ENCODE measurements around the gene C16orf96. TPM values are rescaled to one million over a fixed set of nuclear protein-coding genes. Genes with fewer than 3 reads are reported as not detected.

C16orf96 gene
- total RNA-seq, 4 donors from 2014 or later = 0.40 TPM; not detected in 3

DNA sequence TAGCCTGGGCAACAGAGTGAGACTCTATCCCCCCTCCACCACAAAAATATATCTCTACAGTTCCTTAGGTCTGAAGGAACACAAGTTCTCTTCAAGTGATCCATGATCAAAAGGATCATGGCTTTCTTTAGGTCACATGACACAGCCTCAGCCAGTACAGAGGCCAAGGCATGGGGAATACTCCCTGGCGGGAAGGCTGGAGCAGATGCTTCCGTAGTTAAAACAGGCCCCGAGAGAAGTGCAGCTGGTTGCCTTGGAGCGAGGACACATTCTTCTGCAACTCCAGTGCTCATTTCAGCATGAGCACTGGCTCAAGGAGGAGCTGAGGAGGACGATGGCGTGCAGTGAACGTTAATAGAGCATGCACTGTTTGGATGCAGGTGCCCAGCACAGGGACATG lies 31.1 kb upstream of the C16orf96 start:
- WGBS, 2 donors (ENCODE audit: low coverage in 1 of 2) = 51% methylated on average over 6 of the region's 7 CpGs; no CpG with 5 or more reads in 1 of the 2 donors
- Histone ChIP-seq H3K4me1 (peaks cover 0 to 58% (median 7%) of the 10 kb centered on the region in 3 donors), H3K36me3 (peaks cover 0 to 20% of the 10 kb centered on the region in 2 donors), H3K4me3 (no peak overlapping the region), H3K9me3 (no peaks in the 10 kb centered on the region), H3K27me3 (no peaks in the 10 kb centered on the region), H3K27ac (no peak overlapping the region)
- no peak for ATAC-seq
- TF ChIP-seq, protein P1, sequence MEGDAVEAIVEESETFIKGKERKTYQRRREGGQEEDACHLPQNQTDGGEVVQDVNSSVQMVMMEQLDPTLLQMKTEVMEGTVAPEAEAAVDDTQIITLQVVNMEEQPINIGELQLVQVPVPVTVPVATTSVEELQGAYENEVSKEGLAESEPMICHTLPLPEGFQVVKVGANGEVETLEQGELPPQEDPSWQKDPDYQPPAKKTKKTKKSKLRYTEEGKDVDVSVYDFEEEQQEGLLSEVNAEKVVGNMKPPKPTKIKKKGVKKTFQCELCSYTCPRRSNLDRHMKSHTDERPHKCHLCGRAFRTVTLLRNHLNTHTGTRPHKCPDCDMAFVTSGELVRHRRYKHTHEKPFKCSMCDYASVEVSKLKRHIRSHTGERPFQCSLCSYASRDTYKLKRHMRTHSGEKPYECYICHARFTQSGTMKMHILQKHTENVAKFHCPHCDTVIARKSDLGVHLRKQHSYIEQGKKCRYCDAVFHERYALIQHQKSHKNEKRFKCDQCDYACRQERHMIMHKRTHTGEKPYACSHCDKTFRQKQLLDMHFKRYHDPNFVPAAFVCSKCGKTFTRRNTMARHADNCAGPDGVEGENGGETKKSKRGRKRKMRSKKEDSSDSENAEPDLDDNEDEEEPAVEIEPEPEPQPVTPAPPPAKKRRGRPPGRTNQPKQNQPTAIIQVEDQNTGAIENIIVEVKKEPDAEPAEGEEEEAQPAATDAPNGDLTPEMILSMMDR (IDR thresholded peaks at IDR 0.05) = no peak
- TF ChIP-seq EP300 (IDR thresholded peaks at IDR 0.05) (no peak), POLR2AphosphoS5 (IDR thresholded peaks at IDR 0.05) (no peak), POLR2A (IDR thresholded peaks at IDR 0.05) (no peak)

- 60 to 79% methylated on average over 1 to 10 of the region's 13 CpGs for WGBS, 2 donors (ENCODE audit: low coverage in 1 of 2)
- Histone ChIP-seq H3K4me1 (peaks cover 0 to 58% (median 7%) of the 10 kb centered on the region in 3 donors), H3K4me3 (no peak overlapping the region), H3K27me3 (no peaks in the 10 kb centered on the region), H3K27ac (no peak overlapping the region), H3K9me3 (no peaks in the 10 kb centered on the region), H3K36me3 (peaks cover 0 to 20% of the 10 kb centered on the region in 2 donors)
- TF ChIP-seq EP300 (IDR thresholded peaks at IDR 0.05) (no peak), POLR2AphosphoS5 (IDR thresholded peaks at IDR 0.05) (no peak)
- ATAC-seq = no peak
Observed at GRCh38 chr16:4525634-4526277, 30.4 kb upstream of the C16orf96 start.

DNA sequence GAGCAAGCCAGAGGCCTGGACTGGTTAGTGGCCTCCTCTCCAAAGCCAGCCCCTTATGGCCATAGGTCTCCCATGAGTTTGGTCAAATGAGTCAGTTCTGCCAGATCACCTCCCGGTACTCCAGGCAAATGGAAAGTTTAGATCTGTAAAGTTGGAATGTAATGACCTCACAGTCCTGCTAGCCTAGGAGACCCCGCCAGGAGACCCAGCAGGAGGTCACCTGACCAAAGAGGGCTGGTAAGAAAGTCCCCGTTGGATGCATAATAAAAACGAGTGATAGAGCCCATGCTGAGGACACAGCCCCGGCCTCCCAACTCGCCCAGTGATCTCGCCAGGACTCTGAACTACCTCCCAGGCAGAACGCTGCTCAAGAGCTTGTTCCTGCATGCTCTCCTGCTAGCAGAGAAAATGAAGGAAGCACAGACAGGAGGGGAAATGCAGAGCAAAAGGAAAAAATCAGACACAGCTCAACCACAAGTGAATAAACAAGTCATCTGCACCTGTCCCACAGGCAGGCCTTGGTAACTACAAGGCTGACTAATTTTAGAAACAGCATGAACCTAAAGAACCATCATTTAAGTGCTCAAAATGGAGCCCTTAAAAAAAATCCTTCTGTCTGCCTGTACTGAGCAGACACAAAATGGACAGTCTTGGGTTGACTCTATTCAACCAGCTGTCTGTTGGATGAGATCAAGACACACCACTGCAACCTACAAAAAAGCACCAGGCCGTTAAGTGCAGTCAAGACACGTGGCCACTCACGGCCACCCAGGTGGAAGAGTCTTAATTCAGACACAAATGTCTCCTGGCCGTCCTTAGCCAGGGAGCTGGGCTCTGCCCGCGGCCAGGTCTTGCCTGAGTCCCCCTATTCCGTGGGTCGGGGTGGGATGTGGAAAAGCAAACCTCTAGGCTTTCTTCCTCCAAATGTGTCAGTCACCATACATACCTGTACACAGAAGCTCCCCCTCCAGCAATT lies 26.8 kb upstream of the C16orf96 start:
- peak; percentile 40 for ATAC-seq
- H3K4me3 ChIP-seq = no peak overlapping the region
- H3K27me3 ChIP-seq = no peaks in the 10 kb centered on the region
- TF ChIP-seq, protein P1 (IDR thresholded peaks at IDR 0.05) = no peak
- TF ChIP-seq EP300 (IDR thresholded peaks at IDR 0.05) = no peak
- TF ChIP-seq POLR2AphosphoS5 (IDR thresholded peaks at IDR 0.05) = no peak
- TF ChIP-seq POLR2A (IDR thresholded peaks at IDR 0.05) = no peak
- WGBS, 2 donors (ENCODE audit: low coverage in 1 of 2) = 35 to 36% methylated on average over 10 to 13 of the region's 16 CpGs
- peaks cover 0 to 17% of the 10 kb centered on the region in 2 donors for H3K36me3 ChIP-seq
- H3K4me1 ChIP-seq = peaks cover 0 to 28% (median 0%) of the 10 kb centered on the region in 3 donors
- no peaks in the 10 kb centered on the region for H3K9me3 ChIP-seq
- peak overlapping the region in 2 of 4 donors; percentile 34 to 43 for H3K27ac ChIP-seq

DNA sequence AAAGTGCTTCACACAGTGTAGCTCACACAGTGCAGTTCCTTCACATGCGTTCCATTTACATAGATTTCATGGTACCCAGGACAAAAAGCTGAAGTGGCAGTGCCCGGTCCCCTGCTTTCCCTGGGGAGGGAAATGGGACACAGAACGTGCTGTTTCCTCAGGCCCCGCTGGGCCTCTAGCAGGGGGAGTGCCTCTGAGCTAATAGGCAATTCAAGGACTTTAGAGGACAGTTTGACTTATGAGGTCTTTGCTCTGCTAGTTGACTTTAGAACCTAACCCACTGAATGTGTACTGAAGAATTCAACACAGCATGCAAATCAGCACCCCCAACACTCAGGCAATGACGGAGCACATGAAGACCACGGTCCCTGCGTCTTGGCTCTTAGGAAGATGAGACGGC lies 24.3 kb upstream of the C16orf96 start:
- Histone ChIP-seq H3K4me1 (peaks cover 0 to 34% (median under 1%) of the 10 kb centered on the region in 3 donors), H3K27me3 (no peaks in the 10 kb centered on the region), H3K36me3 (peaks cover 0 to 17% of the 10 kb centered on the region in 2 donors), H3K27ac (no peak overlapping the region), H3K4me3 (no peak overlapping the region), H3K9me3 (no peaks in the 10 kb centered on the region)
- WGBS, 2 donors (ENCODE audit: low coverage in 1 of 2) = 80 to 85% methylated on average over 1 to 6 of the region's 8 CpGs
- no peak for ATAC-seq
- TF ChIP-seq, protein P1 (IDR thresholded peaks at IDR 0.05) = no peak
- TF ChIP-seq POLR2AphosphoS5 (IDR thresholded peaks at IDR 0.05) (no peak), EP300 (IDR thresholded peaks at IDR 0.05) (no peak), POLR2A (IDR thresholded peaks at IDR 0.05) (no peak)

DNA sequence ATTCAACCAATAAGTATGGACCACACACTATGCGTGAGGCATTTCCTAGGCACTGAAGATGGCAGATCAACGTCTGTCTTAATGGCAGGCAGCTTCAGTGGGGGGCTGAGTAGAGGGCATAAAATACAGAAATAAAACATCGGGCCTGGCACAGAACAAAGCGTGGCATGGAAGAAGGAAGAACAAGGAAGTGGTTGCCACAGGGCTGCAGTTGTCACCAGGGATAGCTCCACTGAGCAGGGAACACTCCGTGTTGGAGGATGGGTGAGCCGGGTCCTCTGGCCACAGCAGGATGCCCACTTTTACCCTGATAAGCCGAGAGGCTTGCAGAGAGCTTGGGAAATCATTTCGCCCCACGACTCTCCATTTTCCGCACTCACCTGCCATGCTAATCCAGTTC lies 23.9 kb upstream of the C16orf96 start:
- no peak overlapping the region for H3K27ac ChIP-seq
- H3K36me3 ChIP-seq = peaks cover 0 to 17% of the 10 kb centered on the region in 2 donors
- H3K27me3 ChIP-seq = no peaks in the 10 kb centered on the region
- no peak for ATAC-seq
- TF ChIP-seq, protein P1 (IDR thresholded peaks at IDR 0.05) = no peak
- no peak for TF ChIP-seq EP300 (IDR thresholded peaks at IDR 0.05)
- TF ChIP-seq POLR2AphosphoS5 (IDR thresholded peaks at IDR 0.05) = no peak
- TF ChIP-seq POLR2A (IDR thresholded peaks at IDR 0.05) = no peak
- 93 to 98% methylated on average over 8 to 10 of the region's 10 CpGs for WGBS, 2 donors (ENCODE audit: low coverage in 1 of 2)
- no peaks in the 10 kb centered on the region for H3K9me3 ChIP-seq
- no peak overlapping the region for H3K4me3 ChIP-seq
- peaks cover 0 to 38% (median 5%) of the 10 kb centered on the region in 3 donors for H3K4me1 ChIP-seq

Measured in gastroesophageal sphincter (tissue), 4 donors.